Calu3 (cell line): ENCODE results near the gene CLASP1. TPM values are rescaled to one million over a fixed set of nuclear protein-coding genes. Genes with fewer than 3 reads are reported as not detected.
"Not testable (repeated sequence)": the region's sequence is repeated elsewhere in the genome, so short reads cannot be mapped to it uniquely, and the experiment has no call there.

Source experiments
- BruUV-seq: library from RNA; stranded (reverse); fragments of 400-500 nt; replicated peaks from 2 replicates; lab custom pipeline; 2021; lab: Mats Ljungman, UMichigan
- CTCF ChIA-PET: fragments of 300-600 bp; sonication (Branson Sonifier 250); formaldehyde crosslinking; loops from one replicate; lab custom pipeline; 2022; ENCODE audit warnings: antibody characterized with exemption; lab: Charles Lee
- DNase-seq: peaks from one replicate; pipeline ENCODE4 v3.0.0; 2022
- H3K27ac Mint-ChIP-seq: one replicate; pipeline ENCODE4 v1.8.0; 2022; ENCODE audit warnings: mixed read lengths; ENCODE audit not compliant: unreplicated experiment
- H3K27me3 Mint-ChIP-seq: one replicate; pipeline ENCODE4 v1.8.0; 2022; ENCODE audit warnings: mixed read lengths; ENCODE audit not compliant: unreplicated experiment
- H3K36me3 Mint-ChIP-seq: one replicate; pipeline ENCODE4 v1.8.0; 2022; ENCODE audit warnings: mild to moderate bottlenecking, moderate library complexity, mixed read lengths; ENCODE audit not compliant: insufficient read depth, unreplicated experiment
- H3K4me1 Mint-ChIP-seq: one replicate; pipeline ENCODE4 v1.8.0; 2022; ENCODE audit warnings: mild to moderate bottlenecking, low read depth, mixed read lengths; ENCODE audit not compliant: unreplicated experiment
- H3K4me3 Mint-ChIP-seq: one replicate; pipeline ENCODE4 v1.8.0; 2022; ENCODE audit warnings: mild to moderate bottlenecking, low read depth, moderate library complexity, mixed read lengths; ENCODE audit not compliant: unreplicated experiment
- H3K9me3 Mint-ChIP-seq: one replicate; pipeline ENCODE4 v1.8.0; 2022; ENCODE audit warnings: low read depth, mixed read lengths; ENCODE audit not compliant: unreplicated experiment
- CTCF ChIP-seq: fragments of 200-600 bp; IDR thresholded peaks from one replicate; pipeline ENCODE4 v1.8.0; 2022; ENCODE audit warnings: antibody characterized with exemption; ENCODE audit not compliant: unreplicated experiment
- intact Hi-C: fragments of 100-400 bp; cut with micrococcal nuclease; formaldehyde crosslinking; loops from one replicate; pipeline ENCODE4 v1.10.0; 2022; ENCODE audit not compliant: unreplicated experiment
- total RNA-seq: library from RNA; stranded (reverse); gene quantifications from 2 replicates; pipeline ENCODE4 v1.2.3, GENCODE V29; 2022

Gene CLASP1
- total RNA-seq, 1 experiment from 2014 or later, result 59.7 TPM

GRCh38 chr2:121316986-121317385 is 332.3 kb downstream of the CLASP1 start:
- CTCF ChIA-PET, result interaction anchor here (0.6 kb wide), 1 partner anchor 30 kb away, joined by 4 read pairs; no protein-coding TSS in a partner anchor
- Mint-ChIP-seq H3K27ac (no peak overlapping the region), H3K4me1 (peaks cover 7% of the 10 kb centered on the region), H3K27me3 (no peaks in the 10 kb centered on the region), H3K36me3 (no peaks in the 10 kb centered on the region), H3K9me3 (no peaks in the 10 kb centered on the region), H3K4me3 (no peak overlapping the region)
- no TSS peak for BruUV-seq
- TF ChIP-seq CTCF, result no peak
- no peak for DNase-seq
- intact Hi-C loops, result no loop called here

GRCh38 chr2:121313701-121314100 is 335.6 kb downstream of the CLASP1 start:
- H3K27ac Mint-ChIP-seq, DNase-seq, H3K4me3 Mint-ChIP-seq, H3K36me3 Mint-ChIP-seq, BruUV-seq, CTCF ChIA-PET, H3K9me3 Mint-ChIP-seq, H3K27me3 Mint-ChIP-seq, intact Hi-C loops: not testable (repeated sequence)
- peaks cover 13% of the 10 kb centered on the region for H3K4me1 Mint-ChIP-seq

- no peak overlapping the region for H3K4me3 Mint-ChIP-seq
- no peak for DNase-seq
- no peaks in the 10 kb centered on the region for H3K27me3 Mint-ChIP-seq
- H3K4me1 Mint-ChIP-seq, result peaks cover 14% of the 10 kb centered on the region
- no peaks in the 10 kb centered on the region for H3K36me3 Mint-ChIP-seq
- no peak for TF ChIP-seq CTCF
- BruUV-seq, result no TSS peak
- CTCF ChIA-PET, result no interaction called here
- no peaks in the 10 kb centered on the region for H3K9me3 Mint-ChIP-seq
- H3K27ac Mint-ChIP-seq, result peak overlapping the region; percentile 28
- intact Hi-C loops, result no loop called here
Measured at GRCh38 chr2:121309801-121310200, 339.5 kb downstream of the CLASP1 start.

- no peak overlapping the region for H3K4me3 Mint-ChIP-seq
Measured at GRCh38 chr2:121309323-121309722, 339.9 kb downstream of the CLASP1 start.

More at GRCh38 chr2:121309323-121309722, 339.9 kb downstream of the CLASP1 start:
- no peaks in the 10 kb centered on the region for H3K27me3 Mint-ChIP-seq
- H3K9me3 Mint-ChIP-seq, result no peaks in the 10 kb centered on the region
- peak overlapping the region; percentile 28 for H3K27ac Mint-ChIP-seq
- no peaks in the 10 kb centered on the region for H3K36me3 Mint-ChIP-seq
- intact Hi-C loops, result no loop called here
- no peak for DNase-seq
- CTCF ChIA-PET, result no interaction called here
- BruUV-seq, result no TSS peak
- TF ChIP-seq CTCF, result no peak
- peaks cover 14% of the 10 kb centered on the region for H3K4me1 Mint-ChIP-seq
